NT2/D1 (cell line): ENCODE measurements around the gene ANKRD13B.

Source experiments
- DNase-seq: peaks from one replicate; pipeline ENCODE4 v3.0.0-alpha.2; 2011; ENCODE audit warnings: low read depth, low spot score
- H3K27me3 ChIP-seq: 2 replicates; pipeline ENCODE4 v1.6.0; 2011; ENCODE audit warnings: mild to moderate bottlenecking; ENCODE audit not compliant: insufficient read length, insufficient read depth
- H3K36me3 ChIP-seq: 2 replicates; pipeline ENCODE4 v1.6.1; 2011; ENCODE audit warnings: mild to moderate bottlenecking, low read length, mixed read lengths; ENCODE audit not compliant: insufficient read depth, insufficient read length
- H3K4me1 ChIP-seq: 2 replicates; pipeline ENCODE4 v1.5.1; 2011; ENCODE audit not compliant: insufficient read depth, insufficient read length
- H3K4me3 ChIP-seq: 2 replicates; pipeline ENCODE4 v1.5.1; 2011; ENCODE audit warnings: low read depth; ENCODE audit not compliant: insufficient read length
- H3K9ac ChIP-seq: 2 replicates; pipeline ENCODE4 v1.6.0; 2011; ENCODE audit warnings: low read depth; ENCODE audit not compliant: insufficient read length
- H3K9me3 ChIP-seq: 2 replicates; pipeline ENCODE4 v1.5.1; 2011; ENCODE audit warnings: mild to moderate bottlenecking, low read length; ENCODE audit not compliant: insufficient read depth
- SUZ12 ChIP-seq: IDR thresholded peaks from 2 replicates; pipeline ENCODE4 v1.6.1; 2011; ENCODE audit not compliant: insufficient read length, insufficient read depth; ENCODE audit errors: extremely low read depth
- YY1 ChIP-seq: IDR thresholded peaks from 2 replicates; pipeline ENCODE4 v1.6.1; 2011; ENCODE audit not compliant: insufficient read length, insufficient read depth
- ZNF274 ChIP-seq: IDR thresholded peaks from 2 replicates; pipeline ENCODE4 v1.6.1; 2011; ENCODE audit warnings: mild to moderate bottlenecking, low read depth, low read length

ANKRD13B gene

GRCh38 chr17:29628644-29629043, 35.7 kb downstream of the ANKRD13B start:
- TF ChIP-seq SUZ12 (no peak), YY1 (no peak), ZNF274 (no peak)
- no peak overlapping the region for H3K9ac ChIP-seq
- no peak for DNase-seq
- no peaks in the 10 kb centered on the region for H3K9me3 ChIP-seq
- H3K4me3 ChIP-seq: no peak overlapping the region
- H3K4me1 ChIP-seq: no peaks in the 10 kb centered on the region
- H3K27me3 ChIP-seq: peaks cover 4% of the 10 kb centered on the region
- peaks cover 21% of the 10 kb centered on the region for H3K36me3 ChIP-seq

GRCh38 chr17:29629839-29630238, 36.9 kb downstream of the ANKRD13B start:
- peaks cover 21% of the 10 kb centered on the region for H3K36me3 ChIP-seq
- TF ChIP-seq SUZ12 (no peak), ZNF274 (no peak), YY1 (no peak)

DNA sequence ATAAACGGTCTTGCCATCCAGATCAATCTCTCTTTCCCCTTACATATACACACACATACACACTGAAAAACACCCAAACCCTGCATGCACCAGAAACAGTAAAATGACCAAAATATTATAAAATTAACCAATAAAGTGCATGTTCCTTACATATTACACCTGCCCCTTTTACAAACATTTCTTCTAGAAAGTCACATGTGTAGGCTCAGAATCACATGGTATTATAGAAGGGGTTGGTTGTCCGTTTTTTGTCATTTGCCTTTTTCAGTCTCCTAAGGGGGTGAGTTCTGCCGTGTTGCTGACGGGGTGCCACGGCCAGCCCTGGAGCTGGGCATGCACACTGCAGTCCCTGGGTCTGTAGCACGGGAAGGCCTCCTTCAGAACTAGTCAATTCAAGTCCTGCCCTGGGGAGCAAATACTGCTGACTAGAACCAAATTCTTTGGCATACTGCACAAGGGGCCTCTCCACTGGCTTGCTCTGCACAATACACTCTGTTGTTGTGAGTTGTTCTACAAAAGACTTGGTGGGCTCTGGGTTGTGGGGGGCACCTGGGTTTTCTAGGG, 37.8 kb downstream of the ANKRD13B start:
- Histone ChIP-seq H3K4me3 (no peak overlapping the region), H3K4me1 (no peaks in the 10 kb centered on the region), H3K36me3 (peaks cover 21% of the 10 kb centered on the region), H3K27me3 (no peaks in the 10 kb centered on the region), H3K9ac (no peak overlapping the region), H3K9me3 (no peaks in the 10 kb centered on the region)
- no peak for TF ChIP-seq YY1
- no peak for TF ChIP-seq ZNF274
- TF ChIP-seq SUZ12: no peak
- no peak for DNase-seq

More at GRCh38 chr17:29629839-29630238, 36.9 kb downstream of the ANKRD13B start:
- Histone ChIP-seq H3K9ac (no peak overlapping the region), H3K4me1 (no peaks in the 10 kb centered on the region), H3K27me3 (no peaks in the 10 kb centered on the region), H3K4me3 (no peak overlapping the region), H3K9me3 (no peaks in the 10 kb centered on the region)
- no peak for DNase-seq

DNA sequence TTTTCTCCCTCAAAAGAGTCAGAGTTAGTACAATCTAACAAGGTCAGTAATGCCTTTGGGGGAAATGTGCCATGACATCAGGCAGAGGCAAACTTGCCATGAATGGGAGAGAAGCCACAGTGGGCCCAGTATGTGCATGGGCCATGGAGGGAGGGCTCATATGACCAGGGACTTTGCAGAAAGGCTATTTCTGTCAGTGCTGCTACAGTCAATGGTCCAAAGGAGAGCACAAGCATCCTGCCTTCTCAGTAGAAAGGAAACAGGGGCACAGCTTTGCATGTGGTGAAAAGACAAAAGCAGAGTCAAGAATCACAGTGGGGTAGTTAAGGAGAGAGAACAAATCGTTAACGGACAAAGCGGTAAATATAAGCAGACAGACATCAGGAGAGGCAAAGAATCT, 41.0 kb downstream of the ANKRD13B start:
- no peak overlapping the region for H3K4me3 ChIP-seq
- no peaks in the 10 kb centered on the region for H3K4me1 ChIP-seq
- H3K36me3 ChIP-seq: peaks cover 30% of the 10 kb centered on the region
- no peak overlapping the region for H3K9ac ChIP-seq
- no peaks in the 10 kb centered on the region for H3K27me3 ChIP-seq
- DNase-seq: peak; percentile 48
- TF ChIP-seq SUZ12: no peak
- no peak for TF ChIP-seq YY1
- TF ChIP-seq ZNF274: no peak
- no peaks in the 10 kb centered on the region for H3K9me3 ChIP-seq

GRCh38 chr17:29640413-29640812, 47.5 kb downstream of the ANKRD13B start:
- no peak for TF ChIP-seq ZNF274
- TF ChIP-seq SUZ12: no peak
- no peak for TF ChIP-seq YY1
- Histone ChIP-seq H3K4me1 (peaks cover 2% of the 10 kb centered on the region), H3K4me3 (no peak overlapping the region), H3K9me3 (no peaks in the 10 kb centered on the region), H3K36me3 (peaks cover 10% of the 10 kb centered on the region), H3K27me3 (no peaks in the 10 kb centered on the region), H3K9ac (no peak overlapping the region)
- DNase-seq: no peak

DNA sequence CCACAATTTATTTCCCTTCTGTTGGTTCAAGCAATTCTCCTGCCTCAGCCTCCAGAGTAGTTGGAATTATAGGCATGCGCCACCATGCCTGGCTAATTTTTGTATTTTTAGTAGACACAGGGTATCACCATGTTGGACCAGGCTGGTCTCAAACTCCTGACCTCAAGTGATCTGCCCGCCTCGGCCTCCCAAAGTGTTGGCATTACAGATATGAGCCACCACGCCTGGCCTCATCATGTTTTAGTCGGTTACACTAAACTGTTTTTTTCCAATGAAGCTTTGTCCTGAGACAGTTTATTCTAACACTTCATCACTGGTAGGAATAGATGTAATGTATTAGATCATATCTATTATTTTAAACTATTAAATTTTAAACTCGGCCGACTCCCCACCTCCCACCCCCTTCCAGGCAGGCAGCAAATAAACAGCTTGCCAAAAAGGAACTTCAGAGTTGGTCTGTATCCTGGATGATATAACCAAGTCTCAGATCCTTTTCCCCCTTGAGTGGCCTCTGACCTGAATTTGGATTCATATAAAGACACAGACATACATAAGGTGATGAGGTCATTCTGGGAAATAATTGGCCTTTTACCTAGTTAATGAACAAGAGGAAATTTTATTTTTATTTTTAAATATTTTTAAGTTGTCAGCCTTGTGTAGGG, 48.2 kb downstream of the ANKRD13B start:
- H3K9ac ChIP-seq: no peak overlapping the region
- DNase-seq: no peak
- H3K4me3 ChIP-seq: no peak overlapping the region
- H3K27me3 ChIP-seq: no peaks in the 10 kb centered on the region
- TF ChIP-seq ZNF274: no peak
- TF ChIP-seq SUZ12: no peak
- TF ChIP-seq YY1: no peak
- no peaks in the 10 kb centered on the region for H3K9me3 ChIP-seq
- H3K36me3 ChIP-seq: peaks cover 5% of the 10 kb centered on the region
- peaks cover 2% of the 10 kb centered on the region for H3K4me1 ChIP-seq

- Histone ChIP-seq H3K4me3 (no peak overlapping the region), H3K9ac (no peak overlapping the region), H3K4me1 (peaks cover 2% of the 10 kb centered on the region), H3K36me3 (no peaks in the 10 kb centered on the region), H3K9me3 (no peaks in the 10 kb centered on the region), H3K27me3 (no peaks in the 10 kb centered on the region)
- TF ChIP-seq ZNF274 (no peak), YY1 (no peak), SUZ12 (no peak)
- no peak for DNase-seq
Measured at GRCh38 chr17:29642171-29642611, 49.3 kb downstream of the ANKRD13B start.
